Stimulated activated CD8-positive, alpha-beta memory T cell treated with anti-CD3 and anti-CD28 coated beads, Interleukin-4, amount 100 ng/mL, for 4 hours (primary cell): ENCODE results near the gene ERMP1.
"Not testable (repeated sequence)": the region's sequence is repeated elsewhere in the genome, so short reads cannot be mapped to it uniquely, and the experiment has no call there.

Experiments
- DNase-seq, 2 donors: peaks; one replicate each; pipeline ENCODE4 v3.0.0-alpha.2; 2020; ENCODE audit warnings: low read depth in 2 of 2, low spot score in 1 of 2

Gene ERMP1, protein sequence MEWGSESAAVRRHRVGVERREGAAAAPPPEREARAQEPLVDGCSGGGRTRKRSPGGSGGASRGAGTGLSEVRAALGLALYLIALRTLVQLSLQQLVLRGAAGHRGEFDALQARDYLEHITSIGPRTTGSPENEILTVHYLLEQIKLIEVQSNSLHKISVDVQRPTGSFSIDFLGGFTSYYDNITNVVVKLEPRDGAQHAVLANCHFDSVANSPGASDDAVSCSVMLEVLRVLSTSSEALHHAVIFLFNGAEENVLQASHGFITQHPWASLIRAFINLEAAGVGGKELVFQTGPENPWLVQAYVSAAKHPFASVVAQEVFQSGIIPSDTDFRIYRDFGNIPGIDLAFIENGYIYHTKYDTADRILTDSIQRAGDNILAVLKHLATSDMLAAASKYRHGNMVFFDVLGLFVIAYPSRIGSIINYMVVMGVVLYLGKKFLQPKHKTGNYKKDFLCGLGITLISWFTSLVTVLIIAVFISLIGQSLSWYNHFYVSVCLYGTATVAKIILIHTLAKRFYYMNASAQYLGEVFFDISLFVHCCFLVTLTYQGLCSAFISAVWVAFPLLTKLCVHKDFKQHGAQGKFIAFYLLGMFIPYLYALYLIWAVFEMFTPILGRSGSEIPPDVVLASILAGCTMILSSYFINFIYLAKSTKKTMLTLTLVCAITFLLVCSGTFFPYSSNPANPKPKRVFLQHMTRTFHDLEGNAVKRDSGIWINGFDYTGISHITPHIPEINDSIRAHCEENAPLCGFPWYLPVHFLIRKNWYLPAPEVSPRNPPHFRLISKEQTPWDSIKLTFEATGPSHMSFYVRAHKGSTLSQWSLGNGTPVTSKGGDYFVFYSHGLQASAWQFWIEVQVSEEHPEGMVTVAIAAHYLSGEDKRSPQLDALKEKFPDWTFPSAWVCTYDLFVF

DNA sequence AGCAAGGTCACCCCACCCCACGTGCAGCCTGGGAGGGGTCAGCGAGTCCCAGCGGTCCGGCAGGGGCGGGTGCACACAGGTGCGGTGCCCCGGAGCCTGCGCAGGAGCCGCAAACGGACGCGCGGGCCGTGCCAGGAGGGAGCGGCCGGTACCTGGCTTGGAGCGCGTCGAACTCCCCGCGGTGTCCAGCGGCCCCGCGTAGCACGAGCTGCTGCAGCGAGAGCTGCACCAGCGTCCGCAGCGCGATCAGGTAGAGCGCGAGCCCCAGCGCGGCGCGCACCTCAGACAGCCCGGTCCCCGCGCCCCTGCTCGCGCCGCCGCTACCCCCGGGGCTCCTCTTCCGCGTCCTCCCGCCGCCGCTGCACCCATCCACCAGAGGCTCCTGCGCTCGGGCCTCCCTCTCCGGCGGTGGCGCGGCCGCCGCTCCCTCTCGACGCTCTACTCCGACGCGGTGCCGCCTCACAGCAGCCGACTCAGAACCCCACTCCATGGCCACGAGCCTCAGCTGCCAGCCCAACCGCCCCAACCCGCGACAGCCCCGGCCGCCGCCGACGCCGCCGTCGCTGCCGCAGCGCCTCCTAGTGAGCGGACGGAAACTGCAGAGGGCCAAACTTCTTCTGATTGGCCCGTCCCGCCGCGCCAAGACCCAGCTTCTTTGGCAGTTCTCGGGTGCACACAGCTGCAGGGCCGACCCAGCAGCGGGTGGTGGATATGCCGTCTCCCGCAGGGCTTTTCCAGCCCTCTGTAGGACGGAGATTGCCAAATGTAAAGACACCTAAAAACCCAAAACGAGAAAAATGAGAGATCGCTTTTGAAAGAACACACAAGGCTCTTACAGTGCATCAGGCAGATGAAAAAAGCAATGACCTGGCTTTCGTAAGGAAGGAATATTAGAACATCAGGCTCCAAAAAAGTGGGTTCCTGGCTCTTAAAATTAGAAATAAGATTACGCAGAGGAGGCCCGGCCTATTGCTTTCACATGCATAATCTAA is at the start of gene ERMP1:
Gene ERMP1 (minus strand): TSS at position 580 of the 992 bp plus-strand sequence. CDS start 90 bp downstream, at position 490.
- peak; percentile 75 to 81 for DNase-seq

GRCh38 chr9:5882244-5883012 is 49.5 kb upstream of the ERMP1 start:
- DNase-seq = not testable (repeated sequence)

GRCh38 chr9:5879419-5880181 is 46.7 kb upstream of the ERMP1 start:
- DNase-seq = no peak

DNA sequence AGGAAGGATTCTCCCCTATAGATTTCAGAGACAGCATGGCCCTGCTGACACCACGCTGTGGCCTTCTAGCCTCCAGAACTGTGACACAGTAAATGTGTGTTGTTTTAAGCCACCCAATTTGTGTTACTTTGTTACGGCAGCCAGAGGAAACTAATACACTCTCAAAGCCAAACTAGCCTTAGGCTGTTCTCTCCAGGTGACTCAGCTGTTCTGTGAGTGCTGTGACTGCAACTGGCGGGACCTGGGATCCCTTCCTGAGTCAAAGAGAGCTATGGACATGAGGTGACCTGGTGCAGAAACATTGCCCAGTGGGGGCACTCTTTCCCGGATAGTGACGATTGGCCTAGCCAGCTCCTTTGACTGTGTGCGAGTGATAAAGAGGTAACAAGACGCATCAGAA is 43.8 kb upstream of the ERMP1 start:
- no peak for DNase-seq

GRCh38 chr9:5876026-5876425 is 43.1 kb upstream of the ERMP1 start:
- DNase-seq = no peak

GRCh38 chr9:5874048-5874447 is 41.1 kb upstream of the ERMP1 start:
- DNase-seq = no peak

DNA sequence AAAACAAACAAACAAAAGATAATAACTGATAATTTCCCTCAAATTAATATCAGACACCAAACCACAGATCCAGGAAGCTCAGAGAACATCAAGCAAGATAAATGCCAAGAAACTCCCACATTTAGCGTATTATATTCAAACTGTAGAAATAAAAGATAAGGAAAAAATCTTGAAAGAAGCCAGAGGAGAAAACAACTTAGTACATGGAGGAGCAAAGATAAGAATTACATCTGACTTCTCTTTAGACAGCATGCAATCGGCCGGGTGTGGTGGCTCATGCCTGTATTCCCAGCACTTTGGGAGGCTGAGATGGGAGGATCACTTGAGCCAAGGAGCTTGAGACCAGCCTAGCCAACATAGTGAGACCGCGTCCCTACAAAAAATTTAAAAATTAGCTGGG is 40.5 kb upstream of the ERMP1 start:
- DNase-seq = no peak

GRCh38 chr9:5872511-5872910 is 39.6 kb upstream of the ERMP1 start:
- DNase-seq = no peak

- no peak for DNase-seq
Measured at GRCh38 chr9:5871785-5872184, 38.9 kb upstream of the ERMP1 start.

DNA sequence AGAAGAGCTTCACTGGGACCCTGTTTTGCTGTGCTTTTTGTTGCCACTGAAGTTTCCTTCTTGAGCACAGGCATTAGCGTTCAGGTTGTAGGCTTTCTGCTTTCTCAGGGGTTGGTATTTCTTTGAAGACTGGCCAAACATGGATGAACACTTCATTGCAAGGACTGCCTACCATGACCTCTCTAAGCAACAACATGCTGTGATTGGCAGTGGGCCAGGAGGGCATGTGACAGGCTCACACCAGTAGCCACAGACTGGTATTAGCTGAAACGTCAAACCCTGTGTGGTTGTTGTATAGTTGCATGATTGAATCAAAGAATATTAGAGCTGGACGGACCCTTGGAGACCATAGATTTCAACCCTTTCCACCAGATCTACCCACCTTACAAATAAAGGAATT is 37.8 kb upstream of the ERMP1 start:
- DNase-seq = no peak

- no peak for DNase-seq
Measured at GRCh38 chr9:5870020-5870339, 37.1 kb upstream of the ERMP1 start.

DNA sequence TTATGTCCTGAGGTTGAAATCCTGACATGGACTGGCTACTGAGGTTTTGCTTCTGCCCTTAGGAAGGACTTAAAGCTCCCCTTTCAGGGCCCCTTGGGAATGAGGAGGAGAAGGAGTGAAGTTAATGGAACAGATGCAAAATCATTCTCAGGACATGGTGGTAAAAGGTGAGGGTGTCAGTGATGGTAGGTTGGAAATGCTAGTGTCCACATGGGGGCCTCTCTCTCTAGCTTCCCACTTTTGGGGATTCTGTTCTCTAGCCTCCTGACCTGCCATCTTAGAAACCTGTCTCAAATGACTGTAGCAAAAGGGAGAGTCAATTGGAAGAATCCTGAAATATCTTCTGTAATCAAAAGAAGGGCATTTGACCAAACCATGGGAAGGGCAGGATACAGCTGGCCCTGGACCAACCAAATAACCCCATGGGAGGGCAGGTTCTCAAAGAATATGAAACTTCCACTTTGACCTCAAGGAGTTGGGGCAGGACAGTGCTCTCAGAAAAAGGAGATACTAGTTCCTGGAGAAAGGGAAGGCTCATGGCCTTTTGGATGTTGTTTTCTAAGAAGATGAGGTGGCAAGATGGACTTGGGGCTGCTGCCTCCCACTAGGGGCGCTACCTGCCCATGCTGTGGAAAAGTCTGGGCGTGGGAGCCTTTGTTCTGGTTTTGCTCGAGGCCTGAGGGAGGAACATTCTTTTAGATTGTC is 36.5 kb upstream of the ERMP1 start:
- DNase-seq = no peak

DNA sequence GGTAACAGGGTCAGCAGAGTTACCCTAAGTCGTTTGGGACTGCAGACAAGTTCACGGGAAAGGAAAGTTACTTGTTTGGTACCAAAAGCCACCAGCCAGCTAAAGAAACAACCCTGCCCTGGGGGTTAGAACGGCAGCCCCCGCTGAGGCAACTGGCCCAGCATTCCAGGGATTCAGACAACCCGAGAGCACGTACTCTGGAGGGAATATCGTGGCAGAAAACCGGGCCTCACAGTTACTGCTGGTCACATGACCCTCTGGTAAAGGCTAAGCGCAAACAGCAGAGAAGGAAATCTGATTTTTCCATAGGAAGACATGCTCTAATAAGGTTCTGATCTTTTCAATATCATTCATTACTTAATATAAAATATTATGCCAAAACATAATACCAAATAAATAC is 35.3 kb upstream of the ERMP1 start:
- no peak for DNase-seq

DNA sequence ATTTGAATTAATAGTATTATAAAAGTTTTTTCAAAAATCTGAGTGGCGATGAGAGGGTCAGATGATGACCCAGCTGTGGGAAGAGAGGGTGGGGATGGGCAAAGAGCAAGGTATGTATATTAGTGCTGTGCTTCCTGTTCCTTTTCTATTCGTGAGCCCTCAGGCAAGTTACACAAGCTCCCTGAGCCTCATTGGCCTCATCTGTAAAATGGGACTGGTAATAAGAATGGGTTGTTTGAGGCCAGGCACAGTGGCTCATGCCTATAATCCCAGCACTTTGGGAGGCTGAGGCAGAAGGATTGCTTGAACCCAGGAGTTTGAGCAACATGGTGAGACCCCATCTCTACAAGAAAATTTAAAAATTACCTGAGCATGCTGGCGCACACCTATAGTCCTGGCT is 33.8 kb upstream of the ERMP1 start:
- no peak for DNase-seq

DNA sequence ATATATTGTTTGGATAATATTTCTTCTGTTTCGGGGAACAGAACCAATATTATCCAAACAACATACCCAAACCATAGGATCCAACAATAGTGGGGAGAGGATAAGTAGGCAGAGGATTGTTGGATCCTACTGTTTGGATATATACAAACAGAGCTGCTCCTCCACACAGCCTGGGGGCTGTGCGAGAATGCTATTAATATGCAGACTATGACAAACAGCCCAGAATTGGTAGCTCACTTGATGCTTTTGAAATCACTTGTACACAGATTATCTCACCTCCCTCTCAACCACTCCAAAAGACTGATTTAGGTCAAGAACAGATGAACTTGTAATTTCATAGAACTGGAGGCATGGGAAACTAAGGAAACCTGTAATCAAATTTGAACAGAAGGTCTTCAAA is 33.4 kb upstream of the ERMP1 start:
- DNase-seq = no peak

DNA sequence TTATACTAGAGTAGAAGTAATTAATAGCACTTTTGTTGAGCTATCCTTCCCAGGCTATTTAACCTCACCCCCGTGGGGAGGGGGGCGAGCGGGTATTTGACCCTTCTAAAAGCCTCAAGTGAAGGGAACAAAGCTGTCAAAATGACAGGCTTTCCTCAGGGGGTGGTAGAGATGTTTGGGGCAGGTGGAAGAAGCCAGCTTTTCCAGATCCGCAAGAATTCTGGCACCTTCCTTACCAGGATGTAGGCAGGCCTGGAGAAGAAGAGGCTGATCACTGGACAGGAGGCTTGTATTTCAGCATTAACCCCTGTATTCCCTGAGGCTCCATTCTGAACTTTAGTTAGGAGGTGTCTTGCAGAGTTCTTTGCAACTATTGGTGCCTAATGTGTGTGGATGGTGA is 31.5 kb upstream of the ERMP1 start:
- DNase-seq = no peak

DNA sequence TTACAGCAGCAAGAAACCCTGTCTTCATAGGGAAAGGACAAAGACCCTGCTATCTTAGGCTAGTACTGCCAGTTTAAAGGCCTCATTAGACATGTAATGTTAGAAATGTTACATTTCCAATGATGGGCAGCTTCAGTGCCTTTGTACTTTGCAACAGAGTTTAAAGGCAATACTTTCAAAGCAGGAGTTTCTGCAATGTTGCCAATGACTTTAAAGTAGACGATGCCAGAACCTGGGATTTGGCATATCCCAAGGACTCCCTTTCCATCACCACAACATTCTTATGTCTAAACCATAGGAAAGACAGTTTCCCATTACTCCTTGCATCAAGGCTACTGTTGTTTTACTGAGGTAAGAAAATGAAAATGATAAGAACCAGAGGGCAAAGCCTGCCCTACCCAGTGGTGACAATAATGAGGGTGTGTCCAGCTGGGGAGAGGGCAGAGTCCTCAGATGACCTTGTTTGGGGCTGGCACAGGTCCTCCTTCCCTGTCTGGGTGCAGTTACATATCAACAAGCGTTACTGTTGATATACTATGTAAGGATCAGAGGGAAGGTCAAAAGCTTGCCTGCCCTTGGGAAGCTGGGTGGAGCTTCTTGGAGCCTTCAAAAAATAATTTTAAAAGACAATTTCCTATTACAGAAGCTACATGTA is 30.3 kb upstream of the ERMP1 start:
- no peak for DNase-seq

- DNase-seq = no peak
Measured at GRCh38 chr9:5858833-5859232, 25.9 kb upstream of the ERMP1 start.

GRCh38 chr9:5857928-5858327 is 25.0 kb upstream of the ERMP1 start:
- DNase-seq = no peak
